ENCODE results near the gene NUBP2.

Gene NUBP2

DNA sequence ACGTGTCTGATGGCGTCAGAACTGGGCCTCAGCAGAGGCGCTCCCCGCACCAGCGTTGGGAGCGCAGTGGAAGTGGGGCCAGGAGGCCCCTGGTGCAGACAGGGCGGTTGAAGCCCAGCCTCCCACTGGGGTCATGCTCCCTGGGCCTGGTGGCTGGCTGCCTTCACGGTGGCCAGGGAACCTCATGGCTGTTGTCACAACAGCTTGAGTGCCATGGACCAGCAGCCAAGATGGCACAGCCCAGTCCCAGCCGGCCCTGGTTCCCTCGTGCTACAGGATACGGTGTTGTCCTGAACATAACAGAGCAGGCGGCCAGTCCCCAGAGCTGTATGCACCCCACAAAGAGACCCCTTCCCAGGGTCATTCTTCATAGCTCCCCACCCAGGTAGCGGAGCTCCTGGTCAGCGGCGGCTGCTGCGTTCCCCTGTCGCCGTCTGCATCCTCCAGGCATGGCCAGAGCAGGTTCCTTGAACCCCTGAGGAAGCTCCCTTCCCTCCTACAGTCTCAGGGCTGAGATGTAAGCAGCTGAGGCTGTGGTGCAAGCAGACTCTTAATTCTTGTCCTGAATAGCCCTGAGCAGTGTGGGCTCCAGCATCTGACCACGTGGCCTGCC lies 41.1 kb upstream of the NUBP2 start:
- peaks cover 6% of the 10 kb centered on the region for H3K36me3 Mint-ChIP-seq (ENCODE audit: low read depth)
- H3K27me3 Mint-ChIP-seq (ENCODE audit: low read depth, poor library complexity), result no peaks in the 10 kb centered on the region
- H3K4me3 Mint-ChIP-seq, result no peak overlapping the region
- no peaks in the 10 kb centered on the region for H3K9me3 Mint-ChIP-seq
- no peak overlapping the region for H3K27ac Mint-ChIP-seq
- no peaks in the 10 kb centered on the region for H3K4me1 Mint-ChIP-seq
- TF ChIP-seq, protein P1, sequence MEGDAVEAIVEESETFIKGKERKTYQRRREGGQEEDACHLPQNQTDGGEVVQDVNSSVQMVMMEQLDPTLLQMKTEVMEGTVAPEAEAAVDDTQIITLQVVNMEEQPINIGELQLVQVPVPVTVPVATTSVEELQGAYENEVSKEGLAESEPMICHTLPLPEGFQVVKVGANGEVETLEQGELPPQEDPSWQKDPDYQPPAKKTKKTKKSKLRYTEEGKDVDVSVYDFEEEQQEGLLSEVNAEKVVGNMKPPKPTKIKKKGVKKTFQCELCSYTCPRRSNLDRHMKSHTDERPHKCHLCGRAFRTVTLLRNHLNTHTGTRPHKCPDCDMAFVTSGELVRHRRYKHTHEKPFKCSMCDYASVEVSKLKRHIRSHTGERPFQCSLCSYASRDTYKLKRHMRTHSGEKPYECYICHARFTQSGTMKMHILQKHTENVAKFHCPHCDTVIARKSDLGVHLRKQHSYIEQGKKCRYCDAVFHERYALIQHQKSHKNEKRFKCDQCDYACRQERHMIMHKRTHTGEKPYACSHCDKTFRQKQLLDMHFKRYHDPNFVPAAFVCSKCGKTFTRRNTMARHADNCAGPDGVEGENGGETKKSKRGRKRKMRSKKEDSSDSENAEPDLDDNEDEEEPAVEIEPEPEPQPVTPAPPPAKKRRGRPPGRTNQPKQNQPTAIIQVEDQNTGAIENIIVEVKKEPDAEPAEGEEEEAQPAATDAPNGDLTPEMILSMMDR (IDR thresholded peaks at IDR 0.05), result no peak
- no peak for DNase-seq

DNA sequence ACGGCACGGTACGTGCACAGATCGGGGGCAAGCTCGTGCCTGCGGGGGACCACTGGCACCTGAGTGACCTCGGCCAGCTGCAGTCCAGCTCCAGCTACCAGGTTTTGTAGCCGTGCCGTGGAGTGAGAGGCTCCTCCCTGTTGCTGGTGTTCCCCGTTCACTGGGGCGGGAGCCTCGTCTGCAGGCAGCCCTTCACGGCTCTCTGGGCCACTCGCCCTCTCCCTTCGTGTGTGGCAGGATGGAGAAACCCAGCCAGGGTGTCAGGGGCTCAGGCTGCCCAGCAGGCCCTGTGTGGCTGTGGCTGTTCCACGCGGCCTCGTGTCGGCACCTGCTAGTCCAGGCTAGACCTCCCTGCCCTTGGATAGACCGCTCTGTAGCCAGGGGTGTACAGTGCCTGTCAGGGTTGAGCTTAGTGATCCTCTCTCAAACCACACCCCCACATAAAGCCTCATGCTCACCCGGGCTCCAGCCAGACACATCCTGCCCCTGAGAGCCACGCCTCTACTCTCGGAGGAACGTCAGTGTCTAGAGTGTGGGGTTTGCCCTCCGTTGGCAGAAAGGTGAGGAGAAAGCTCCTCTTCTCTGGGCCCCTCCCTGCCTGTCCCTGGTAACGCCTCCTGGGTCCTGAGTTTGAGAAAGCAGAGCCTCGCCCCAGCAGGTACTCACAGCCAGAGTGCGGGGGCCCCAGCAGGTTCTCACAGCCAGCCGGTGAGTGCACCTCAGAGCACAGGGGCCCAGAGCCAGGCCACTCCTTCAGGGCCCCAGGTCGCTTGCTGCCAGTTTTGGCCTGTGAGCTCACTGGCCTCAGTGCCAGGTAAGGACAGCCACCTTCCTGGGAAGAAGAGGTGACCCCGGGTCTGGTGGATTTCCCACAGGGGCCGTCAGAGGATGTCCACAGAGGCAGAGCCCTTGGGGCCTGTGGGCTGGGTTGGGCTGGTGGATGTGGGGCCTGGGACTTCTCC lies 39.1 kb upstream of the NUBP2 start:
- DNase-seq, result no peak
- Mint-ChIP-seq H3K36me3 (ENCODE audit: low read depth) (peaks cover 7% of the 10 kb centered on the region), H3K9me3 (no peaks in the 10 kb centered on the region), H3K4me1 (no peaks in the 10 kb centered on the region), H3K27me3 (ENCODE audit: low read depth, poor library complexity) (no peaks in the 10 kb centered on the region), H3K27ac (no peak overlapping the region), H3K4me3 (no peak overlapping the region)
- TF ChIP-seq, protein P1 (IDR thresholded peaks at IDR 0.05), result no peak

DNA sequence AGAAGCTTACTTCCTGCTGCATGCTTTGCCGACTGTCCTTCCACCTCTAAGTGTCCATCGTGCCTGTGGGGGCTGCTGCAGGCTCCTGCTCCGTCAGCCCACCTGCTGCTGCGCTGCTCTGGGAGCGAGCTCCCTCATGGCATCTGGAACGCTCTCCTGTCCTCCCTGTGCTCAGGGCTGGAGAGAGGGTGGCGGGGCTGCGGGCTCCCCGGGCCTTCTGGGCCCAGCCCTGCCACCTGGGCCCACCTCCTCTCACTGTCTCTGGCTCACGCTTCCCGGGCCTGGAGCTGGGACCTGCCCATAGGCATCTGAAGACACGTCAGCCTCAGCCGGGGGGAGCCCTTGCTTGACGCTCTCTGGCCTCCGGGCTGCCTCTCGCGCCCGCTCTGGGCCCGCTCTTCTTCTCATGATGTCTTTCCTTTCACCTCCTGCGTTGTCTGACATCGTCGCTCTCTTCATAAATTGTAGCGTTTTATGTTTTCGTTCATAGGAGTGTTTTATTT lies 38.4 kb upstream of the NUBP2 start:
- Mint-ChIP-seq H3K9me3 (no peaks in the 10 kb centered on the region), H3K27me3 (ENCODE audit: low read depth, poor library complexity) (no peaks in the 10 kb centered on the region), H3K4me1 (no peaks in the 10 kb centered on the region), H3K27ac (no peak overlapping the region), H3K36me3 (ENCODE audit: low read depth) (peaks cover 11% of the 10 kb centered on the region), H3K4me3 (no peak overlapping the region)
- TF ChIP-seq, protein P1 (IDR thresholded peaks at IDR 0.05), result no peak
- DNase-seq, result no peak

DNA sequence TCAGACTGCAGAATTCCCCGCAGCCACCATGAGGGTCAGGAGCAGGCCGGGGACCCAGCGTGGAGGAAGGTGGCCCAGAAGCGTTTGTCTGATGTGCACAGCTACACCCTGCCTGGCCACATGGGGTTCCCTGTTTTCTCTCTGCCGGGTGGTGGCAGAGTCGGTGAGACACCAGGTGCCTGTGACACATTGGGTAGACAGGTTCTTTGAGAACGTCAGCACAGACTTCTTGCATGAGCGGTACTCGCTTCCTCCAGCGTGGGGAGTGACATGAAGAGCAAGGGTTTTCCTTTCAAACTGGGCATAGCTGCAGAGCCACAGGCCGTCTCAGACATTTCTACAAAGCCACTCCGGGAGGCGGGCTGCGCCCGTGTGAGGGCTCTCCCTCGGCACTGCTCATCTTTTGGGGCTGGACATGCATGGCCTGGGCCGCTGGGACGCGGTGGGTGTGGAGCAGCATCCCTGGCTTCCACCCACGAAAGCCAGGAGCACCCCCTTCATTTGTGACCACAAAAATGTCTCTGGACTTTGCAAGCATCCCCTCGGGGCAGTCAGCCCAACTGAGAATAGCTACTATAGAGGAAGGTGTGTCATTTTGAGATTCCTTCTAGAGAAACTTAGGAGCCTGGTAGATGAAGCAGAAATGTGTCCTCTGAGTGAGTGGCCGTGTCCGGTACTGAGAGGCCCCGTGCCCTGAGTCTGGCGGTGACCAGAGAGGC lies 37.4 kb upstream of the NUBP2 start:
- Mint-ChIP-seq H3K9me3 (no peaks in the 10 kb centered on the region), H3K27ac (peak overlapping the region; percentile 51), H3K4me3 (no peak overlapping the region), H3K27me3 (ENCODE audit: low read depth, poor library complexity) (no peaks in the 10 kb centered on the region), H3K36me3 (ENCODE audit: low read depth) (peaks cover 11% of the 10 kb centered on the region), H3K4me1 (no peaks in the 10 kb centered on the region)
- TF ChIP-seq, protein P1 (IDR thresholded peaks at IDR 0.05), result no peak
- no peak for DNase-seq

DNA sequence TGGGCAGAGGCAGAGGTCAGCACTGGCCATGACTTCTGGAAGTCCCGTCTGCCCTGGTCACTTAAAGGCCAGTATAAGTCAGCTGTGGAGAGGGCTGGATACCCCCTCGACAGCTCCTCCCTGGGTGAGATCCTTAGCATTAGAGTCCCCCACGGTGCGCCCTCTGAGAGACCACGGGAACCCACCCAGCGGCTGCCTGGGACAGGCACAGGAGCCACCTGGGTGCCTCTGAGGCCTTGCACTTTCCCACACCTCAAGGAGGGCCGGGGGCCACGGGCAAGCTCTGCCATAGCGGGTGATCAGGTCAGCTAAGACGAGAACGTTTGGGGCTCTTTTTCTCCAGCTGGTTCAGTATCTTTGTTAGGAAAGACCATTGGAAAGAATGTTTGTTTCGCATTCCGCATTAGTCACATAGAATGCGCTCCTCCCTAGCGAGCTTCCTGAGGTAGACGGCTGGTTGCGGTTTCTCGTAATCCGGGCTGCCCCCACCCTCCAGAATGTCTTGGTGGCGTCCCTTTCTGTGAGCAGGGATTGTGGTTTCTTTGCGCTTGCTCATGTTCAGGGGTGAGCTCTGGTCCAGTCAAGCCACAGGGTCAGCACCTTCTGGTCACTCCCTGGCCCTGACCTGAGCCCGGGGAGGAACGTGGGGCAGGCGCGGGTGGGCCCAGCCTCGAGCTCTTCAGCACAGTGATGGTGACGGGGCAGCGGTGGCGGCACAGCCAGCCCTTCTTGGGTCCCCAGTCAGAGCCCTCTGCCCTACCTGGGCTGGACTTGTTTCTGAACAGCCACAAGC lies 36.7 kb upstream of the NUBP2 start:
- Mint-ChIP-seq H3K27ac (peak overlapping the region; percentile 51), H3K4me3 (no peak overlapping the region), H3K27me3 (ENCODE audit: low read depth, poor library complexity) (no peaks in the 10 kb centered on the region), H3K4me1 (no peaks in the 10 kb centered on the region), H3K9me3 (no peaks in the 10 kb centered on the region), H3K36me3 (ENCODE audit: low read depth) (peaks cover 11% of the 10 kb centered on the region)
- DNase-seq, result no peak
- TF ChIP-seq, protein P1 (IDR thresholded peaks at IDR 0.05), result no peak
